ENCODE measurements around the gene KBTBD13. TPM values are rescaled to one million over a fixed set of nuclear protein-coding genes. Genes with fewer than 3 reads are reported as not detected.

Gene KBTBD13
- not detected for total RNA-seq

DNA sequence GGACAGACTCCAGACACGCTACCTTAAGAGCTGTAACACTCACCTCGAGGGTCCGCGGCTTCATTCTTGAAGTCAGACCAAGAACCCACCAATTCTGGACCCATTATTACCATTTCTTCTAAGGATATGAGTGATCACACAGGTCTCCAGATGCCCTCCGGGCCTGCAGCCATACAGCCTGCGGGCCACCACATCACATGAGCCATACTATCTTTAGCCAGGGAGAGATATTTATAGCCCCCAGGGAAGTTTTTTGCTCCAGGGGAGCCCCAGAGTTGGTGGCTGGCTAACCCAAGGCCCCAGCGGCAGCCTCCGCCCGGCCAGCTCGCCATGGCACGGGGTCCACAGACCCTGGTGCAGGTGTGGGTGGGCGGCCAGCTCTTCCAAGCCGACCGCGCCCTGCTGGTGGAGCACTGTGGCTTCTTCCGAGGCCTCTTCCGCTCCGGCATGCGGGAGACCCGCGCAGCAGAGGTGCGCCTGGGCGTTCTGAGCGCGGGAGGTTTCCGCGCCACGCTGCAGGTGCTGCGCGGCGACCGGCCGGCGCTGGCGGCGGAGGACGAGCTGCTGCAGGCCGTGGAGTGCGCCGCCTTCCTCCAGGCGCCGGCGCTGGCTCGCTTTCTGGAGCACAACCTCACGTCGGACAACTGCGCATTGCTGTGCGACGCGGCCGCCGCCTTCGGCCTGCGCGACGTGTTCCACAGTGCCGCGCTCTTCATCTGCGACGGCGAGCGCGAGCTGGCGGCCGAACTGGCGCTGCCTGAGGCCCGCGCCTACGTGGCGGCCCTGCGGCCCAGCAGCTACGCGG, at the start of gene KBTBD13:
TSS of gene KBTBD13 (plus strand) at position 261 of the 805 bp plus-strand sequence. CDS start at position 331, 70 bp downstream.
- Mint-ChIP-seq H3K27ac (peak within 1 kb of the TSS; percentile 26), H3K4me1 (peaks cover 8% of the 10 kb centered on the region), H3K4me3 (no peak within 1 kb of the TSS), H3K36me3 (no peaks in the 10 kb centered on the region), H3K27me3 (peaks cover 34% of the 10 kb centered on the region), H3K9me3 (no peaks in the 10 kb centered on the region)
- no peak for DNase-seq

- Mint-ChIP-seq H3K4me3 (no peak overlapping the region), H3K9me3 (no peaks in the 10 kb centered on the region), H3K27ac (no peak overlapping the region), H3K36me3 (peaks cover 16% of the 10 kb centered on the region), H3K27me3 (peaks cover 8% of the 10 kb centered on the region), H3K4me1 (peaks cover 29% of the 10 kb centered on the region)
- DNase-seq, result no peak
Measured at GRCh38 chr15:65026756-65027155, 49.8 kb upstream of the KBTBD13 start.

DNA sequence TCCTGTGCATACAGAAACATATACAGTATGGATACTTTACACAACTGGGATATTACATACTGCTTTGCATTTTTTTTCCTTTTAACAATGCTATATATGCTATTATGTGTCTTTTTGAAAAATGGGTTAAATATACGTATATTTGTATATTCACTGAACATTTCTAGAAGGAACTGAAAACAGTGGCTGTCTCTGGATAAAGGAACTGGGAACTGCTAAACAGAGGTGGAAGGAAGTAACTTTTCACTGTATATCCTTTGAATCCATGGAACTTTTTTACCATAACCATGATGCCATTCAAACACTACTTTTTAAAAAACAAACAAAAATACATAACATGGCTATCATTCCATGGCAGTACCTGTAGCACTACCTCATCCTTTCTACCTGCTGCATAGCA, 49.0 kb upstream of the KBTBD13 start:
- Mint-ChIP-seq H3K27ac (no peak overlapping the region), H3K4me3 (peak overlapping the region; percentile 91), H3K4me1 (peaks cover 29% of the 10 kb centered on the region), H3K27me3 (peaks cover 14% of the 10 kb centered on the region), H3K9me3 (no peaks in the 10 kb centered on the region), H3K36me3 (peaks cover 16% of the 10 kb centered on the region)
- DNase-seq, result no peak

DNA sequence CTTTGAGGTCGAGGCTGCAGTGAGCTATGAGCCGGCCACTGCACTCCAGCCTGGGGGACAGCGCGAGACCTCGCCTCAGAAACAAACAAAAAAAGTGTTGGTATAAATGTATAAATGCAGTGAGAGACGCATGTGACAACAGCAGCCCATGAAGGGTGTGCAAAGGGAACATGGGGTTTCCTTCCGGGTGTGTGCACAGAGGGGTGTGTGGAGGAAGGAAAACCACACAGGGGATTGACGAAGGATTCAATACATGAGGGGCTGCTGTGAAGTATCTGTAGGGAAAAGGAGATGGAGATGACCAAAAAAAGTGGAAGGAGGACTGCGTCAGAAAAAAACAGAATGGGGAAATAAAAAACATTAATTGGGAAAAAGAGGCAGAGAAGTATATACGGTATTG, 48.2 kb upstream of the KBTBD13 start:
- peak overlapping the region; percentile 91 for H3K4me3 Mint-ChIP-seq
- peaks cover 15% of the 10 kb centered on the region for H3K36me3 Mint-ChIP-seq
- peak; percentile 18 for DNase-seq
- H3K4me1 Mint-ChIP-seq, result peaks cover 30% of the 10 kb centered on the region
- H3K27ac Mint-ChIP-seq, result peak overlapping the region; percentile 54
- peaks cover 14% of the 10 kb centered on the region for H3K27me3 Mint-ChIP-seq
- H3K9me3 Mint-ChIP-seq, result no peaks in the 10 kb centered on the region

- H3K36me3 Mint-ChIP-seq, result peaks cover 9% of the 10 kb centered on the region
- H3K27ac Mint-ChIP-seq, result peak within 1 kb of the TSS; percentile 54
Measured at GRCh38 chr15:65028921-65029735, 47.4 kb upstream of the KBTBD13 start, which contains the start of gene MTFMT. TSS of gene MTFMT (minus strand) at chr15:65029639. CDS start at chr15:65029613, 26 bp downstream.

DNA sequence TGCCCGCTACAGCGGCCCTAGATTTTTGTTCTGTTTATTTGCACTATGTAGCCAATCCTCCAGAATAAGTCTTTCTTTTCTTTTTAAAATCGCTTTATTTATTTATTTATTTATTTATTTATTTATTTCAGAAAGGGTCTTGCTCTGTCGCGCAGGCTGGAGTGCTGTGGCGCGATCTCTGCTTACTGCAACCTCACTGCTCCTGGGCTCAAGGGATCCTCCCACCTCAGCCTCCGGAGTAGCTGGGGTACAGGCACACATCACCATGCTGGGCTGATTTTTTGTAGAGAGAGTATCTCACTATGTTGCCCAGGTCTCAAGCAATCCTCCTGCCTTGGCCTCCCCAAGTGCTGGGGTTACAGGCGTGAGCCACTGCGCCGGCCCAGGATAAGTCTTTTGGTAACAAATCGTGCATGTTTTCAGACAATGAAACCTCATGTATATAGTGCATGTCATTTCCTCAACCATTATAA, 46.8 kb upstream of the KBTBD13 start:
- no peak for DNase-seq
- Mint-ChIP-seq H3K27me3 (peaks cover 14% of the 10 kb centered on the region), H3K9me3 (no peaks in the 10 kb centered on the region), H3K27ac (no peak overlapping the region), H3K36me3 (peaks cover 7% of the 10 kb centered on the region), H3K4me3 (peak overlapping the region; percentile 56), H3K4me1 (peaks cover 28% of the 10 kb centered on the region)

More at GRCh38 chr15:65028921-65029735, 47.4 kb upstream of the KBTBD13 start, which contains the start of gene MTFMT:
- H3K4me1 Mint-ChIP-seq, result peaks cover 28% of the 10 kb centered on the region
- no peaks in the 10 kb centered on the region for H3K9me3 Mint-ChIP-seq
- peak within 1 kb of the TSS; percentile 91 for H3K4me3 Mint-ChIP-seq
- peak; percentile 93 for DNase-seq
- peaks cover 14% of the 10 kb centered on the region for H3K27me3 Mint-ChIP-seq

DNA sequence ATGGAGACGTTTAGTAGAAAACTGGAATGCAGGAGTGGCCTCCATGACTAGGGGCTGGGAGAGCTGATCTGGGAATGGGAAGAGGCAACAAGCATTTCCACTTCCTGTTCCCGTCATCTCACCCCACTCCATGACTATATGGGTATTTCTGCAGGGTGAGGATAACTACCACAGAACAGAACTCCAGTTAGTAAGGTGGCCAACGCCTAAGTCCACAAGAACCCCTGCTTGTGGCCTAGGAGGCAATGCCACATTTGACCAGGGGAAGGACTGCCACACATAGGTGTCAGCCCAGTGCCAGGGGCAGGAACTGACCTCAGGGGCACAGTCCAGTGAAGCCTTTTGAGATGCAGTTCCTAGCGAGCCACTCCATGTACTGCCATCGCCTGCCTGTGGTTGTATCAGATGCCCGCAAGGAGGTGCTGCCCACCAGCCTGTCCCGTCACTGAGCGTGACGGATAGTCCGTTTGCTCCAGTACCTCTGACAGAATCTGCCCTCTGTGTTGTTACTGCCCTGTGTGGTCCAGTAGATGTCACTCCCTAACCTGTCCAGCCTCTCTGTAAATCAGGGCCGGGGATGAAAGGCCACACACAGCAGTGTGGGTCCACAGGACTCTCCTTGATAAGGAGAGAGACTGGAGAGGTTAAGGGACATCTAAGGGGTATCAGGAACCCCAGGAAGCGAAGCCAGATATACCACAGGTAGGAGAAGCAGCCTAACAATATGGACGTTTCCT, 43.6 kb upstream of the KBTBD13 start:
- H3K9me3 Mint-ChIP-seq, result no peaks in the 10 kb centered on the region
- H3K36me3 Mint-ChIP-seq, result no peaks in the 10 kb centered on the region
- peaks cover 16% of the 10 kb centered on the region for H3K4me1 Mint-ChIP-seq
- DNase-seq, result peak; percentile 58
- peaks cover 14% of the 10 kb centered on the region for H3K27me3 Mint-ChIP-seq
- H3K4me3 Mint-ChIP-seq, result no peak overlapping the region
- H3K27ac Mint-ChIP-seq, result no peak overlapping the region

GRCh38 chr15:65033659-65034269, 42.8 kb upstream of the KBTBD13 start:
- Mint-ChIP-seq H3K36me3 (no peaks in the 10 kb centered on the region), H3K9me3 (no peaks in the 10 kb centered on the region), H3K27me3 (peaks cover 14% of the 10 kb centered on the region), H3K27ac (no peak overlapping the region), H3K4me1 (peaks cover 10% of the 10 kb centered on the region), H3K4me3 (no peak overlapping the region)
- no peak for DNase-seq

GRCh38 chr15:65034719-65035118, 41.8 kb upstream of the KBTBD13 start:
- peaks cover 10% of the 10 kb centered on the region for H3K4me1 Mint-ChIP-seq
- DNase-seq, result no peak

DNA sequence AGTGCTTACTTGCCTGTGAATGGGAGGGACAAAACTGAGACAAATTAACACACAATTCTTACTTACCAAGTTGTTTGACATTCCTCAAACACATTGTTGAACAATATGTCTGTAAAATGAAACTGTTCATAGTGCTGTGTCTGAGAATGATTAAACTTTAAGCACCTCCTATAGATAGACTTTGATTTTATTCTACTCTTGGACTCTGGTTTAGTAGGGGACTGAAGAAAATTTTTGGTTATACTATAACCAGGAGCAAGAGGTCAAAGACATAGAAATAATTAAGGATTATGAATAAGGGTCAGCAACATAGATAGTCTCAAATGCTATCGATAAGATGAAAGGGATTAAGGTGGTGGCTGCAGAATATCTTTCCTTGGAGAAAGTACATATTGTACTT, 39.2 kb upstream of the KBTBD13 start:
- Mint-ChIP-seq H3K36me3 (no peaks in the 10 kb centered on the region), H3K4me1 (peaks cover 6% of the 10 kb centered on the region), H3K27me3 (no peaks in the 10 kb centered on the region), H3K9me3 (no peaks in the 10 kb centered on the region), H3K27ac (no peak overlapping the region), H3K4me3 (no peak overlapping the region)
- no peak for DNase-seq

More at GRCh38 chr15:65034719-65035118, 41.8 kb upstream of the KBTBD13 start:
- H3K27ac Mint-ChIP-seq, result no peak overlapping the region
- no peaks in the 10 kb centered on the region for H3K9me3 Mint-ChIP-seq
- no peaks in the 10 kb centered on the region for H3K36me3 Mint-ChIP-seq
- no peak overlapping the region for H3K4me3 Mint-ChIP-seq
- peaks cover 14% of the 10 kb centered on the region for H3K27me3 Mint-ChIP-seq

GRCh38 chr15:65038428-65038827, 38.1 kb upstream of the KBTBD13 start:
- no peak overlapping the region for H3K27ac Mint-ChIP-seq
- no peaks in the 10 kb centered on the region for H3K36me3 Mint-ChIP-seq
- no peaks in the 10 kb centered on the region for H3K9me3 Mint-ChIP-seq
- no peak overlapping the region for H3K4me3 Mint-ChIP-seq
- no peak for DNase-seq
- peaks cover 3% of the 10 kb centered on the region for H3K4me1 Mint-ChIP-seq
- no peaks in the 10 kb centered on the region for H3K27me3 Mint-ChIP-seq

- no peak for DNase-seq
- no peaks in the 10 kb centered on the region for H3K4me1 Mint-ChIP-seq
- H3K27ac Mint-ChIP-seq, result no peak overlapping the region
- no peaks in the 10 kb centered on the region for H3K9me3 Mint-ChIP-seq
- no peaks in the 10 kb centered on the region for H3K36me3 Mint-ChIP-seq
- H3K4me3 Mint-ChIP-seq, result no peak overlapping the region
- H3K27me3 Mint-ChIP-seq, result no peaks in the 10 kb centered on the region
Measured at GRCh38 chr15:65038836-65039235, 37.7 kb upstream of the KBTBD13 start.

GRCh38 chr15:65040461-65040860, 36.1 kb upstream of the KBTBD13 start:
- Mint-ChIP-seq H3K4me3 (no peak overlapping the region), H3K27ac (no peak overlapping the region), H3K36me3 (no peaks in the 10 kb centered on the region), H3K9me3 (no peaks in the 10 kb centered on the region), H3K27me3 (no peaks in the 10 kb centered on the region), H3K4me1 (peaks cover 2% of the 10 kb centered on the region)
- DNase-seq, result no peak

- Mint-ChIP-seq H3K9me3 (no peaks in the 10 kb centered on the region), H3K4me1 (peaks cover 2% of the 10 kb centered on the region), H3K36me3 (no peaks in the 10 kb centered on the region), H3K27ac (no peak overlapping the region), H3K4me3 (no peak overlapping the region), H3K27me3 (no peaks in the 10 kb centered on the region)
- no peak for DNase-seq
Measured at GRCh38 chr15:65041787-65042186, 34.8 kb upstream of the KBTBD13 start.

All from activated naive CD8-positive, alpha-beta T cell treated with anti-CD3 and anti-CD28 coated beads for 36 hours (primary cell).